ENCODE results near the gene FEZ2. TPM values are rescaled to one million over a fixed set of nuclear protein-coding genes. Genes with fewer than 3 reads are reported as not detected.

Gene FEZ2
- total and polyA plus RNA-seq, 2 donors from 2014 or later: 46.4 to 48.3 TPM

GRCh38 chr2:36569267-36569856 lies 28.6 kb downstream of the FEZ2 start:
- Histone ChIP-seq H3K36me3 (ENCODE audit: control insufficient read depth in 2 of 3, insufficient read depth in 3 of 3, low read length in 3 of 3) (peaks cover 0 to 8% (median 2%) of the 10 kb centered on the region in 3 donors), H3K9ac (ENCODE audit: low read length in 3 of 3) (no peak overlapping the region), H3K4me1 (ENCODE audit: control insufficient read depth in 2 of 3, insufficient read depth in 2 of 3, low read depth in 1 of 3, low read length in 3 of 3) (no peaks in the 10 kb centered on the region), H3K9me3 (ENCODE audit: control insufficient read depth in 2 of 3, insufficient read depth in 1 of 3, low read length in 3 of 3) (no peaks in the 10 kb centered on the region), H3K4me3 (ENCODE audit: low read length in 3 of 3) (no peak overlapping the region), H3K27me3 (ENCODE audit: control insufficient read depth, insufficient read depth, low read length) (no peaks in the 10 kb centered on the region), H3K27ac (ENCODE audit: low read depth in 2 of 2, low read length in 2 of 2) (no peak overlapping the region)
- DNase-seq (no peak), FAIRE-seq (no peak)
- TF ChIP-seq, protein P1, sequence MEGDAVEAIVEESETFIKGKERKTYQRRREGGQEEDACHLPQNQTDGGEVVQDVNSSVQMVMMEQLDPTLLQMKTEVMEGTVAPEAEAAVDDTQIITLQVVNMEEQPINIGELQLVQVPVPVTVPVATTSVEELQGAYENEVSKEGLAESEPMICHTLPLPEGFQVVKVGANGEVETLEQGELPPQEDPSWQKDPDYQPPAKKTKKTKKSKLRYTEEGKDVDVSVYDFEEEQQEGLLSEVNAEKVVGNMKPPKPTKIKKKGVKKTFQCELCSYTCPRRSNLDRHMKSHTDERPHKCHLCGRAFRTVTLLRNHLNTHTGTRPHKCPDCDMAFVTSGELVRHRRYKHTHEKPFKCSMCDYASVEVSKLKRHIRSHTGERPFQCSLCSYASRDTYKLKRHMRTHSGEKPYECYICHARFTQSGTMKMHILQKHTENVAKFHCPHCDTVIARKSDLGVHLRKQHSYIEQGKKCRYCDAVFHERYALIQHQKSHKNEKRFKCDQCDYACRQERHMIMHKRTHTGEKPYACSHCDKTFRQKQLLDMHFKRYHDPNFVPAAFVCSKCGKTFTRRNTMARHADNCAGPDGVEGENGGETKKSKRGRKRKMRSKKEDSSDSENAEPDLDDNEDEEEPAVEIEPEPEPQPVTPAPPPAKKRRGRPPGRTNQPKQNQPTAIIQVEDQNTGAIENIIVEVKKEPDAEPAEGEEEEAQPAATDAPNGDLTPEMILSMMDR (IDR thresholded peaks at IDR 0.05; ENCODE audit: borderline replicate concordance, extremely low read depth, insufficient read depth): no peak
- intact Hi-C loops (cut with DNase I): no loop called here

- no peak overlapping the region for H3K9ac ChIP-seq (ENCODE audit: low read length in 3 of 3)
- H3K4me3 ChIP-seq (ENCODE audit: low read length in 3 of 3): no peak overlapping the region
- TF ChIP-seq, protein P1 (IDR thresholded peaks at IDR 0.05; ENCODE audit: borderline replicate concordance, extremely low read depth, insufficient read depth): no peak
- intact Hi-C loops (cut with DNase I): no loop called here
- H3K9me3 ChIP-seq (ENCODE audit: control insufficient read depth in 2 of 3, insufficient read depth in 1 of 3, low read length in 3 of 3): no peaks in the 10 kb centered on the region
- no peaks in the 10 kb centered on the region for H3K4me1 ChIP-seq (ENCODE audit: control insufficient read depth in 2 of 3, insufficient read depth in 2 of 3, low read depth in 1 of 3, low read length in 3 of 3)
- no peak for DNase-seq
- no peaks in the 10 kb centered on the region for H3K27me3 ChIP-seq (ENCODE audit: control insufficient read depth, insufficient read depth, low read length)
- no peak overlapping the region for H3K27ac ChIP-seq (ENCODE audit: low read depth in 2 of 2, low read length in 2 of 2)
- no peak for FAIRE-seq
- H3K36me3 ChIP-seq (ENCODE audit: control insufficient read depth in 2 of 3, insufficient read depth in 3 of 3, low read length in 3 of 3): peaks cover 0 to 8% (median 2%) of the 10 kb centered on the region in 3 donors
These were observed 29.3 kb downstream of the FEZ2 start for GRCh38 chr2:36568516-36569246.

DNA sequence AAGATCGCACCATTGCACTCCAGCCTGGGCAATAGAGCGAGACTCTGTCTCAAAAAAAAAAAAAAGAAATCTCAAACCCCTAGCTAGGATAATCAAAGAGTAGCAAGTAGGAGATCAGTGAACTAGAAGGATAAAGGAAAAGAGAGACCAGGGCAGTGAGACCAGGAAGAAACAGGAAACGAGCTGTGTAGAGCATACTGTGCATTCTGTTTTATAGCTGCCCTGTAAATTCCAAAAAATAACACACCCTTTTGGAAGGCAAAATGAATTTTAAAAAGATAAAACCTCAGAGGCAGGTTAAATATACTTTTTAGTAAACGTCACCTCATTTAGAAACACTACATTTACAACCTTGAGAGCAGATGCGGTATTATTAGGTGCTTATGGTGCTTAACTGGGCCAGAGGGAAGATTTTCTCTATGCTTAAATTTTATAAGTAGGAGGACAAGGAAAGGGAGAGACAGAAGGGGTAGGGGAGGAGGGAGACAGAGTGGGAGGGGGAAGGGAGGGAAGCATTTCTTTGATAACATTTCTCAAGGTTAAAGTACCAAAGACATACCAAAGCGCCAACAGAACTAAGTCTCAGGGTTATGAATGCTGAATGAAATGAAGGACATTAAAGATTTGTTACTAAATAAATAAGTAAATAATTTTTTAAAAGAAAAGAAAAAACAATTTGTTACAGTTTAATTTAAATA lies 30.1 kb downstream of the FEZ2 start:
- Histone ChIP-seq H3K27me3 (ENCODE audit: control insufficient read depth, insufficient read depth, low read length) (no peaks in the 10 kb centered on the region), H3K4me1 (ENCODE audit: control insufficient read depth in 2 of 3, insufficient read depth in 2 of 3, low read depth in 1 of 3, low read length in 3 of 3) (peaks cover 0 to 3% (median 0%) of the 10 kb centered on the region in 3 donors), H3K36me3 (ENCODE audit: control insufficient read depth in 2 of 3, insufficient read depth in 3 of 3, low read length in 3 of 3) (peaks cover 0 to 8% (median 2%) of the 10 kb centered on the region in 3 donors), H3K9ac (ENCODE audit: low read length in 3 of 3) (no peak overlapping the region), H3K9me3 (ENCODE audit: control insufficient read depth in 2 of 3, insufficient read depth in 1 of 3, low read length in 3 of 3) (no peaks in the 10 kb centered on the region), H3K4me3 (ENCODE audit: low read length in 3 of 3) (no peak overlapping the region), H3K27ac (ENCODE audit: low read depth in 2 of 2, low read length in 2 of 2) (no peak overlapping the region)
- no peak for DNase-seq
- intact Hi-C loops (cut with DNase I): no loop called here
- TF ChIP-seq, protein P1 (IDR thresholded peaks at IDR 0.05; ENCODE audit: borderline replicate concordance, extremely low read depth, insufficient read depth): no peak
- no peak for FAIRE-seq
